AG04449 (cell line): Measurements from ENCODE around the gene PRDM11.

Experiments used
- CTCF ChIA-PET: fragments of 350-600 bp; formaldehyde crosslinking; extraction: SDS; loops from one replicate; lab custom pipeline; 2021; ENCODE audit warnings: antibody characterized with exemption; lab: Yijun Ruan, JAX
- POLR2A ChIA-PET: fragments of 400-600, 350-600 bp; formaldehyde crosslinking; extraction: SDS; loops from one replicate; lab custom pipeline; 2020; ENCODE audit warnings: antibody characterized with exemption, inconsistent platforms; lab: Yijun Ruan, JAX
- DNase-seq: peaks from one replicate; pipeline ENCODE4 v3.0.0-alpha.2; 2010; ENCODE audit warnings: low read depth, low spot score
- H3K4me3 ChIP-seq: 2 replicates; pipeline ENCODE4 v1.5.1; 2011; ENCODE audit warnings: low read depth, mild to moderate bottlenecking, control low read depth, low read length
- CTCF ChIP-seq: IDR thresholded peaks from one replicate; pipeline ENCODE4 v1.5.1; 2011; ENCODE audit warnings: mild to moderate bottlenecking, moderate library complexity, low read length, control low read depth, inconsistent platforms; ENCODE audit not compliant: insufficient read depth; ENCODE audit errors: missing control alignments

The PRDM11 gene

GRCh38 chr11:45263773-45264172, 117.3 kb downstream of the PRDM11 start:
- no peak for DNase-seq
- no peak overlapping the region for H3K4me3 ChIP-seq
- ChIA-PET POLR2A (no interaction called here), CTCF (interaction anchor here (1.0 to 3.7 kb wide), 3 partner anchors 11 to 328 kb away, joined by 3 to 32 read pairs (median 11); no protein-coding TSS in a partner anchor)
- no peak for TF ChIP-seq CTCF

GRCh38 chr11:45264839-45265515, 118.5 kb downstream of the PRDM11 start:
- CTCF ChIA-PET: interaction anchor here (1.2 to 3.7 kb wide), 4 partner anchors 12 to 155 kb away, joined by 3 to 32 read pairs (median 7); no protein-coding TSS in a partner anchor
- no peak overlapping the region for H3K4me3 ChIP-seq
- no peak for TF ChIP-seq CTCF
- DNase-seq: peak; percentile 55
- POLR2A ChIA-PET: no interaction called here

- no peak for TF ChIP-seq CTCF
These were observed 119.7 kb downstream of the PRDM11 start for GRCh38 chr11:45265969-45266675.

GRCh38 chr11:45266676-45267020, 120.2 kb downstream of the PRDM11 start:
- CTCF ChIA-PET: interaction anchor here (1.5 to 3.7 kb wide), 2 partner anchors 14 to 25 kb away, joined by 3 to 32 read pairs; no protein-coding TSS in a partner anchor

More at GRCh38 chr11:45265969-45266675, 119.7 kb downstream of the PRDM11 start:
- CTCF ChIA-PET: interaction anchor here (1.2 to 3.7 kb wide), 3 partner anchors 13 to 33 kb away, joined by 3 to 32 read pairs (median 3); no protein-coding TSS in a partner anchor
- POLR2A ChIA-PET: no interaction called here
- DNase-seq: no peak
- H3K4me3 ChIP-seq: no peak overlapping the region

GRCh38 chr11:45267052-45267451, 120.6 kb downstream of the PRDM11 start:
- no peak overlapping the region for H3K4me3 ChIP-seq
- no peak for DNase-seq
- ChIA-PET CTCF (interaction anchor here (1.2 to 3.7 kb wide), 2 partner anchors 14 to 161 kb away, joined by 3 to 32 read pairs; no protein-coding TSS in a partner anchor), POLR2A (no interaction called here)
- no peak for TF ChIP-seq CTCF

More at GRCh38 chr11:45266676-45267020, 120.2 kb downstream of the PRDM11 start:
- no peak overlapping the region for H3K4me3 ChIP-seq
- TF ChIP-seq CTCF: no peak
- DNase-seq: no peak
- POLR2A ChIA-PET: no interaction called here
